ENCODE data around the gene REM2.

DNA sequence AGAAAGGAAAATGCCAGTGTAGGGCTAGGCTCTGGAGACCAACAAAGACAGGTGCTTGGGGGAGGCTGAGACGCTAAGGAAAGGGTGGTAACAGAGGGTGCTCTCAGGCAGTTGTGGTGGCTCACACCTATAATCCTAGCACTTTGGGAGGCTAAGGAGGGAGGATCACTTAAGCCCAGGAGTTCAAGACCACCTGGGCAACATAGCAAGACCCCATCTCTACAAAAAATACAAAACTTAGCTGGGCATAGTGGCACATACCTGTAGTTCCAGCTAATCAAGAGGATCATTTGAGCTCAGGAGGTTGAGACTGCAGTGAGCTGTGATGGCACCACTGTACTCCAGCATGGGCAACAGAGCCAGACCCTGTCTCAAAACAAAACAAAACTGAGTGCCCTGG lies 12.4 kb downstream of the REM2 start:
- TF ChIP-seq, protein P1, sequence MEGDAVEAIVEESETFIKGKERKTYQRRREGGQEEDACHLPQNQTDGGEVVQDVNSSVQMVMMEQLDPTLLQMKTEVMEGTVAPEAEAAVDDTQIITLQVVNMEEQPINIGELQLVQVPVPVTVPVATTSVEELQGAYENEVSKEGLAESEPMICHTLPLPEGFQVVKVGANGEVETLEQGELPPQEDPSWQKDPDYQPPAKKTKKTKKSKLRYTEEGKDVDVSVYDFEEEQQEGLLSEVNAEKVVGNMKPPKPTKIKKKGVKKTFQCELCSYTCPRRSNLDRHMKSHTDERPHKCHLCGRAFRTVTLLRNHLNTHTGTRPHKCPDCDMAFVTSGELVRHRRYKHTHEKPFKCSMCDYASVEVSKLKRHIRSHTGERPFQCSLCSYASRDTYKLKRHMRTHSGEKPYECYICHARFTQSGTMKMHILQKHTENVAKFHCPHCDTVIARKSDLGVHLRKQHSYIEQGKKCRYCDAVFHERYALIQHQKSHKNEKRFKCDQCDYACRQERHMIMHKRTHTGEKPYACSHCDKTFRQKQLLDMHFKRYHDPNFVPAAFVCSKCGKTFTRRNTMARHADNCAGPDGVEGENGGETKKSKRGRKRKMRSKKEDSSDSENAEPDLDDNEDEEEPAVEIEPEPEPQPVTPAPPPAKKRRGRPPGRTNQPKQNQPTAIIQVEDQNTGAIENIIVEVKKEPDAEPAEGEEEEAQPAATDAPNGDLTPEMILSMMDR (IDR thresholded peaks at IDR 0.05; ENCODE audit: low read length), result no peak
- no peak for TF ChIP-seq EZH2phosphoT487 (IDR thresholded peaks at IDR 0.05; ENCODE audit: low read length)
- no peak for TF ChIP-seq EZH2 (optimal IDR thresholded peaks at IDR 0.05; ENCODE audit: low read depth, low read length)
